ENCODE data around the gene PNMA1.

DNA sequence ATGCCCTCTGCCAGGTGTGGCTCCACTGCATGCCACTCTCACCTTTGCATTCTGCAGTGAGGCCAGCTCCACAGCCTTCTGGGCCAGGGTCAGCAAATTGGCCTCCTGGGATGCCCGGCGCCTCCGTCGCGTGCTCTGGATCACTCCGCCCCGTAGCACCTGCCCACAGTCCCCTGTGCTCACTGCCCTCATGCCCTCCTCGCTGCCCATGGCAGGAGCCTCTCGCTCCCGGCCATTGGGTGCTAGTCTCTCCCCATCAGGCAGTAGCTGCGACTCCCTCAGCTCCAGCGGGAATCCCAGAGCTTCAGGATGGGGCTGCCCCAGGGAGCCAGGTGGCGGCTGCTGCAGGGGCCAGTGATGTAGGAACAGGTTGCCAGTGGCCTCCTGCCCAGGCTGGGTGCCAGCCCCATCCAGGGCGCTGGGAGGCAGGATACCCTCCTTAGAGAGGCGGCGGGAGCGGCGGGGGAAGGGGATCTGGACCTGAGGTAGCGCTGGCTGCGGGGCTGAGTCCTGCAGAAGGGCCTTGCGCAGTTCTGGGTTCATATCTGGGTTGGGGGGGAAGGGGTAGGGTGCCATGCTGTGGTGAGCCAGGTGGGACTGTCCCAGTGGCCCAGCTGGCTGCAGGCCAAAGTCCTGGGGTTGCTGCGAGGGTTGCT is 24.5 kb upstream of the PNMA1 start:
- TF ChIP-seq EP300 (conservative IDR thresholded peaks at IDR 0.05; ENCODE audit: poor library complexity, severe bottlenecking) (no peak), SMC3 (conservative IDR thresholded peaks at IDR 0.05; ENCODE audit: poor library complexity) (no peak), RAD21 (conservative IDR thresholded peaks at IDR 0.05) (no peak)
- TF ChIP-seq, protein P1, sequence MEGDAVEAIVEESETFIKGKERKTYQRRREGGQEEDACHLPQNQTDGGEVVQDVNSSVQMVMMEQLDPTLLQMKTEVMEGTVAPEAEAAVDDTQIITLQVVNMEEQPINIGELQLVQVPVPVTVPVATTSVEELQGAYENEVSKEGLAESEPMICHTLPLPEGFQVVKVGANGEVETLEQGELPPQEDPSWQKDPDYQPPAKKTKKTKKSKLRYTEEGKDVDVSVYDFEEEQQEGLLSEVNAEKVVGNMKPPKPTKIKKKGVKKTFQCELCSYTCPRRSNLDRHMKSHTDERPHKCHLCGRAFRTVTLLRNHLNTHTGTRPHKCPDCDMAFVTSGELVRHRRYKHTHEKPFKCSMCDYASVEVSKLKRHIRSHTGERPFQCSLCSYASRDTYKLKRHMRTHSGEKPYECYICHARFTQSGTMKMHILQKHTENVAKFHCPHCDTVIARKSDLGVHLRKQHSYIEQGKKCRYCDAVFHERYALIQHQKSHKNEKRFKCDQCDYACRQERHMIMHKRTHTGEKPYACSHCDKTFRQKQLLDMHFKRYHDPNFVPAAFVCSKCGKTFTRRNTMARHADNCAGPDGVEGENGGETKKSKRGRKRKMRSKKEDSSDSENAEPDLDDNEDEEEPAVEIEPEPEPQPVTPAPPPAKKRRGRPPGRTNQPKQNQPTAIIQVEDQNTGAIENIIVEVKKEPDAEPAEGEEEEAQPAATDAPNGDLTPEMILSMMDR (IDR thresholded peaks at IDR 0.05; ENCODE audit: poor library complexity, severe bottlenecking), result no peak
